Bronchial epithelial cell (primary cell): ENCODE measurements around the gene MTAP. TPM values are rescaled to one million over a fixed set of nuclear protein-coding genes. Genes with fewer than 3 reads are reported as not detected.

Experiments
- DNase-seq: peaks from one replicate; pipeline ENCODE4 v3.0.0-alpha.2; 2010; ENCODE audit warnings: low read depth
- FAIRE-seq: peaks from 2 replicates; lab custom pipeline; 2011; peaks lifted over from hg19 to GRCh38; lab: Jason Lieb, UNC
- H3K27me3 ChIP-seq: 2 replicates; pipeline ENCODE4 v1.5.1; 2011; ENCODE audit warnings: low read length; ENCODE audit not compliant: control insufficient read depth, insufficient read depth
- H3K36me3 ChIP-seq: 2 replicates; pipeline ENCODE4 v1.5.1; 2011; ENCODE audit warnings: low read length; ENCODE audit not compliant: control insufficient read depth, insufficient read depth
- H3K4me3 ChIP-seq: 2 replicates; pipeline ENCODE4 v1.5.1; 2011; ENCODE audit warnings: mild to moderate bottlenecking, low read depth, low read length, control low read depth
- CTCF ChIP-seq: IDR thresholded peaks from 2 replicates; pipeline ENCODE4 v1.5.1; 2011; ENCODE audit warnings: mild to moderate bottlenecking, moderate library complexity, low read length, control low read depth, inconsistent platforms; ENCODE audit not compliant: insufficient read depth, severe bottlenecking
- total RNA-seq: library from RNA; depleted of rRNA; stranded (reverse); fragments of >200 nt; gene quantifications from 2 replicates; pipeline ENCODE4 v1.2.1, GENCODE V29; 2014

Gene MTAP
- total RNA-seq, 1 donor from 2014 or later: 44.8 TPM

GRCh38 chr9:21835121-21835520 lies 32.7 kb downstream of the MTAP start:
- DNase-seq: no peak
- Histone ChIP-seq H3K27me3 (no peaks in the 10 kb centered on the region), H3K4me3 (no peak overlapping the region), H3K36me3 (peaks cover 15% of the 10 kb centered on the region)
- no peak for FAIRE-seq
- TF ChIP-seq CTCF: no peak

GRCh38 chr9:21836437-21837161 lies 34.2 kb downstream of the MTAP start:
- H3K36me3 ChIP-seq: peaks cover 19% of the 10 kb centered on the region

GRCh38 chr9:21837501-21837900 lies 35.1 kb downstream of the MTAP start:
- peaks cover 20% of the 10 kb centered on the region for H3K36me3 ChIP-seq
- no peak for TF ChIP-seq CTCF
- FAIRE-seq: no peak

More at GRCh38 chr9:21836437-21837161, 34.2 kb downstream of the MTAP start:
- no peak overlapping the region for H3K4me3 ChIP-seq
- TF ChIP-seq CTCF: no peak
- H3K27me3 ChIP-seq: no peaks in the 10 kb centered on the region
- FAIRE-seq (peak; percentile 32), DNase-seq (peak; percentile 100)

GRCh38 chr9:21840647-21841046 lies 38.2 kb downstream of the MTAP start:
- peaks cover 18% of the 10 kb centered on the region for H3K36me3 ChIP-seq
- no peak for TF ChIP-seq CTCF
- no peak for DNase-seq

More at GRCh38 chr9:21837501-21837900, 35.1 kb downstream of the MTAP start:
- no peak for DNase-seq
- Histone ChIP-seq H3K4me3 (no peak overlapping the region), H3K27me3 (no peaks in the 10 kb centered on the region)

GRCh38 chr9:21841133-21841532 lies 38.7 kb downstream of the MTAP start:
- Histone ChIP-seq H3K4me3 (no peak overlapping the region), H3K27me3 (no peaks in the 10 kb centered on the region), H3K36me3 (peaks cover 18% of the 10 kb centered on the region)
- TF ChIP-seq CTCF: no peak
- FAIRE-seq (peak; percentile 52), DNase-seq (no peak)

More at GRCh38 chr9:21840647-21841046, 38.2 kb downstream of the MTAP start:
- H3K27me3 ChIP-seq: no peaks in the 10 kb centered on the region
- FAIRE-seq: no peak
- H3K4me3 ChIP-seq: no peak overlapping the region
